Occipital lobe (tissue), 2 donors: ENCODE measurements around the gene DLX5. TPM values are rescaled to one million over a fixed set of nuclear protein-coding genes. Genes with fewer than 3 reads are reported as not detected.

ENCODE experiments used
- DNase-seq: peaks from one replicate; lab custom pipeline; 2025; lab: John Stamatoyannopoulos, UW
- total RNA-seq: library from RNA; depleted of rRNA; stranded (reverse); fragments of >200 nt; gene quantifications from one replicate; pipeline ENCODE4 v1.2.3, GENCODE V29; 2014

Gene DLX5
- total RNA-seq, 1 donor from 2014 or later, result 3.4 TPM

- no peak for DNase-seq
Observed at GRCh38 chr7:97006055-97006815, 18.4 kb downstream of the DLX5 start.

- DNase-seq, result peak; percentile 37
Observed at GRCh38 chr7:97005183-97006054, 19.2 kb downstream of the DLX5 start, which contains the start of gene DLX6. DLX6 (plus strand) TSS chr7:97005553; CDS start chr7:97005978, 425 bp downstream.

DNA sequence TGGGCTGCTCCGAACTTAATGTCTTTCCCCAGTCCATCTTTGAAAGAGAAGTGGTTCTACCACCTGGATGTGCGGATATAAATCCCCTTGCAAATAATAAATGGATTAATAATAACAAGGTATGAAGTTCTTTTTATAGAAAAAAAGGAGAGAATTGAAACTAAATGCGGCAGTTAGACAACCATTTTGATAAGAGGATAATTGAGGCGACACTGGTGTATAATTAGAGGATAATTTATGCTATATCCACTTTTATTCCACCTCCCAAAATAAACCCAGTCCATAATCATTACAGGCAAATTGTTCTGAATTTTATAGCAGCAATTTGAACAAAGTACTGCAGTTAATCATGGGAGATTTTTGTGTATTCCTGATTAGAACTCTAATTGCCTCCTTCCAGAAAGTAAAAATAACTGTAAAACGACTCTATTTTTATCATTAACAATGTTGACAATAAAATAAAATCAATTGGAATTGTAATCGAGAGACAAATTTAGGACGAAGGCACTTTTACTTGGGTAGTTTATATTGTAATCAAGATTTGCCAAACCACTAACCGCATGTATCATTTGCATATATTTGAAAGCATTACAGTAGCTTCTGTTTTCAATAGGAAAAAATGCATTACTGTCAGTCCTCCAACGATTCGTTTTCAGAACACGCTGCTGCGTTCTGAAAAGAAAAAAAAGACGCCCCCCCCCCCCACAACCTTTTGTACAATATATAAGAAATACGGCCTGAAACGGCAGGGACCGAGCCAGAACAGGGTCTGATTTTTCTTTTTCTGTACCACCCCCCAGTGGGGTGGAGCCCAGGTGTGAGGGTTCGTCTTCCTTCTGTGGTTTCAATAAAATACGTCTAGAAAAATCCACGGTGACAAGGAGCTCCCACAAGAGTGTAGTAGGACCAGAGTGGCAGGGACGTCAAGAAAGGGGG, 20.1 kb downstream of the DLX5 start:
- DNase-seq, result no peak

GRCh38 chr7:97003262-97004246, 21.1 kb downstream of the DLX5 start:
- DNase-seq, result no peak

DNA sequence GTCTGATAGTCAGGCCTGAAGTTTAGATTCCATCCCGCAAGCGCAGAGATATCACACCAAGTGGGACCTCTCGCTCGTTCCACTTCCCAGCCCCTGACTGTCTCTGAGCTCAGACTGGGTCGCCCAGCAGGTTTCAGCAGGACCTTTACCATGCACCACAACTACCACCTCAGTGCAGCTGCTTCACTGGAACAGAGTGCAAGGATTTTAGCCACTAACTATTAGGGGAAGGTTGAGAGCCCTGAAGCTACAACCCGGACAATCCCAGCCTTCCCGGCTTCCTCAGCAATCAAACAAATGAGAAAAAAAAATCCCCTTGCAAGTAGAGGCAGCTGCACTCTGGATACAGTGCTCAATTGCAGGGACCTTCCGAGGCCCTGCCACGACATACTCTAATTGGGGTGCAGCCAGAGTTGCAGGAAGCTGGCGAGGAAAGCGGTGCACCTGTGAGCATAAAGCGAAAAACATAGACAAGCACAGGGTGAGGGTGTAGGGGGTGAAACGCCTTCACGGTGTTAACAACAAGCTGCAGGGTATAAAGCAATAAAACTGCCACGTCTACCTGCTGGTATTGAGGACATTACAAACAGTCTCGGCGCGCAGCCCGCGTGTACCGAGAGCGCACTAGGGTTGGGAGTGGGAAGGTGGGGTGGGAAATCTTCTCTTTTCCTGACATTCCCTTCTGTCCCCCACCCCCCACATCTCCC, 21.9 kb downstream of the DLX5 start:
- no peak for DNase-seq

GRCh38 chr7:97001656-97002554, 22.7 kb downstream of the DLX5 start:
- DNase-seq, result no peak

- DNase-seq, result no peak
Observed at GRCh38 chr7:97001221-97001620, 23.4 kb downstream of the DLX5 start.

DNA sequence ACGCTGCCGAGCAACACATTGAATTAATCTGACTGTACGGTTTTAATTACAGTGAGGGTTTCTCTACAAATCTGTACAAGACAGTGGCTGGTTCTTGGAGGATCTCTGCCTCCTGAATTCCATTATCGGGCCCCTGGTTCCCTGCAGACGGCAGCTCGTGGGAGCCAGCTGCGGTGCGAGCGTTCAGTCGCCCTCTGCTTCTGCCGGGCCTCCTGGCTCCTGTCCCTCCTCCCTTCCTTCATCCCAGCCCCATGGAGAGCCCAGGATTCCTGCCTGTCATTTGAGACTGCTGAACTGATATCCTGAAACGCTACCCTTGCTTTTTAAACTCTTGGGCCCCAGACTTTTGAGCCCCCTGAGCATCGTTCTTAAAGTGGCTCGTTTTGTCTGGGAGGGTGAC, 25.9 kb downstream of the DLX5 start:
- no peak for DNase-seq

GRCh38 chr7:96998333-96998732, 26.3 kb downstream of the DLX5 start:
- DNase-seq, result no peak

GRCh38 chr7:96997512-96998032, 27.1 kb downstream of the DLX5 start:
- no peak for DNase-seq

DNA sequence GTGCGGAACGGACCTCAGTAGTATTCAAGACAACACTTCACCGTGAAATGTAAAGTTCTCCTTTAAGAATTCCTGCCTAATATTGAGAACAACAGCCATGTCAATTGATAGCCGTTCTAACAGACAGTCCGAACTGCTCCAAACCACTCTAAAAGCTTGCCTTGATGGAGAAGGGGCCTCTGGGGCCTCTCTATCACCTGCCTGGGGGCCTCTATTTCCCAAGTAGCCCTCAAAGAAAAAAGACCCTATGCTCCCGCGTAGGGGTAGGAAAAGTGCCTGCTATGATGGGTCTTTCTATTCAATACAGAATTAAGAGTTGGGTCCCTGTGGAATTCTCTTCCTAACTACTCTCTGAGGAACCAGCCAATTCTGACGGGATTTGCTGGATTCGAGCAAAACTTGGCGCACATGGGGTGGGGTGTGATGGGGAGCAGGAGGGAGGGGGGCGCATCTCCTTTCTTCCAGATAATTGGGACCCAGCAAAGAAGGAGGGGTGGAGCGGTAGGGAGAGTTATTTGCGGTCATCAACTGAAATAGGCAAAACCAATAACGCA, 27.6 kb downstream of the DLX5 start:
- no peak for DNase-seq

GRCh38 chr7:96996111-96996957, 28.3 kb downstream of the DLX5 start:
- no peak for DNase-seq

DNA sequence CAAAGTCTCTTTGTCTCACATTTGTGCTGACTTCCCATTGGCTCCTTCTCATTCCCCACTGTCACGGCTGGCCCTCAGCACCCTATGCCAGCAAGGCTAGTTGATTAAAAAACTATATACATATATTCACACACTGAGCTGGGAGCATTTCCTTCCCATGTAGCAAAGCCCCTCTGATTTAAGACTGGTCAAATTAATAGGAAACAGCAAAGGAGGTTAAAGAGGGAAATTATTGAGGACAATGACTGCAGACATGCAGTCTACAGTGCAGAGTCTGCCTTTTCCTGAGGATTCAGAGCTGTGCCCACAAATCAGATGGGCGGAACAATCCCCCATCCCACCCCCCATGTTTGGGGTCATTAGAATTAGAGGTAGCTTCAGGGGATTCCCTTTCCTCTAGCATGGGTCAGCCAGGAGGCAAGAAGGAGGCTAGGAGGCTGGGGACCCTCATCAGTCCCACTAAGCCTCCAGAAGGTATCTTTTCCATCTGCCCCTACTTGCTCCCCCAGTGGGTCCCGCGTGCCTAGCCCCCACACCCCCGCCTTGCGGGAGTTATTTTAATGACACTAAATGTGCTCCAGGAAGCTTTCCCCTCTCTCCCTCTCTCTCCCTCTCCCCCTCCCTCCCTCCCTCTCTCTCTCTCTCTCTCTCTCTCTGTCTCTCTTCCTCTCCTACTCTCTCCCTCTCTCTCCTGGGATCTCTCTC, 29.1 kb downstream of the DLX5 start:
- no peak for DNase-seq

DNA sequence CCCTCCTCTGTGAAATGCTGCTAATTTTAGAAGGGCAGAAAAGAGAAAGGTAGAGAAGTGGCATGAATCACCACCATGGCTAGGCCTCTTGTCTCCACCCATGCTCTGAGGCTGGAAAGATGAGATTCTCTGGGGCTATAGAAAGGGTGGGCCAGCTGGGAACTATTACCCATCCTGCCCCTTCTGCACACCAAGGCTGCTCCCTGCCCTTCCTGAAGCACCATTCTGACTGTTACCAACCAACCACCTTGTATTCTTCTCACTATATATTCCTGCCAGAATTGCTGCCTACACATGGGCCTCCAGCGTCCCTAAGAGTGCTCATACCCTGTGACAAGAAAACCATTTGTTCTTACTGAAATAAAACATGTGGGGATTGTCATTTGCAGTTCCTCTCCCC, 30.7 kb downstream of the DLX5 start:
- no peak for DNase-seq

GRCh38 chr7:96993094-96993865, 31.4 kb downstream of the DLX5 start:
- no peak for DNase-seq
